ENCODE measurements around the gene NIN.

- TF ChIP-seq CTCF (conservative IDR thresholded peaks at IDR 0.05) = peak; percentile 31; the same call in 1 of the 2 replicates
- TF ChIP-seq ZFX (IDR thresholded peaks at IDR 0.05) = no peak
Observed at GRCh38 chr14:50734950-50735695, 95.8 kb downstream of the NIN start.
